CD8-positive, alpha-beta memory T cell (primary cell): ENCODE measurements around the gene DIP2A. TPM values are rescaled to one million over a fixed set of nuclear protein-coding genes. Genes with fewer than 3 reads are reported as not detected.
A peak's percentile ranks its signal among the peaks of the same experiment; 100 is the strongest.

Source experiments
- CTCF ChIA-PET: fragments of 350-600 bp; sonication (Branson Sonifier 250); formaldehyde crosslinking; loops from one replicate; lab custom pipeline; 2021; ENCODE audit warnings: antibody characterized with exemption; lab: Charles Lee
- POLR2A ChIA-PET: fragments of 350-600 bp; sonication (Branson Sonifier 250); formaldehyde crosslinking; loops from one replicate; lab custom pipeline; 2021; ENCODE audit warnings: antibody characterized with exemption; lab: Charles Lee
- DNase-seq, 5 donors: peaks; one replicate each; pipeline versions ENCODE4 v3.0.0 to v3.0.0-alpha.2; 2020 to 2022; ENCODE audit warnings: mixed read lengths in 1 of 5
- H3K27ac ChIP-seq: one replicate; pipeline ENCODE4 v1.7.0; 2013; ENCODE audit warnings: low read depth, mild to moderate bottlenecking, low read length, moderate library complexity
- H3K27me3 ChIP-seq: 2 replicates; pipeline ENCODE4 v1.7.0; 2013; ENCODE audit warnings: low read length, mild to moderate bottlenecking; ENCODE audit not compliant: insufficient read depth, poor library complexity, severe bottlenecking
- H3K36me3 ChIP-seq: 2 replicates; pipeline ENCODE4 v1.7.0; 2013; ENCODE audit warnings: mild to moderate bottlenecking, low read length, moderate library complexity; ENCODE audit not compliant: insufficient read depth
- H3K4me1 ChIP-seq: 2 replicates; pipeline ENCODE4 v1.7.0; 2013; ENCODE audit warnings: mild to moderate bottlenecking, low read length, moderate library complexity; ENCODE audit not compliant: insufficient read depth
- H3K4me3 ChIP-seq: 2 replicates; pipeline ENCODE4 v1.7.0; 2013; ENCODE audit warnings: mild to moderate bottlenecking, low read length
- H3K9me3 ChIP-seq: 2 replicates; pipeline ENCODE4 v1.7.0; 2013; ENCODE audit warnings: mild to moderate bottlenecking, low read length
- H3K27ac Mint-ChIP-seq, 8 donors: one replicate each; pipeline ENCODE4 v1.8.0; 2020 to 2021; ENCODE audit warnings: mixed read lengths in 8 of 8, mild to moderate bottlenecking in 6 of 8, inconsistent platforms in 3 of 8, moderate library complexity in 3 of 8
- H3K27me3 Mint-ChIP-seq, 2 donors: one replicate each; pipeline ENCODE4 v1.8.0; 2020 to 2021; ENCODE audit warnings: mixed read lengths in 2 of 2, mild to moderate bottlenecking in 1 of 2, moderate library complexity in 1 of 2
- H3K36me3 Mint-ChIP-seq, 3 donors: one replicate each; pipeline ENCODE4 v1.8.0; 2020 to 2021; ENCODE audit warnings: mixed read lengths in 3 of 3, inconsistent platforms in 1 of 3, mild to moderate bottlenecking in 1 of 3
- H3K4me1 Mint-ChIP-seq, 3 donors: one replicate each; pipeline ENCODE4 v1.8.0; 2020 to 2021; ENCODE audit warnings: mixed read lengths in 3 of 3, inconsistent platforms in 1 of 3, mild to moderate bottlenecking in 1 of 3
- H3K4me3 Mint-ChIP-seq, 7 donors: one replicate each; pipeline ENCODE4 v1.8.0; 2020 to 2021; ENCODE audit warnings: mixed read lengths in 7 of 7, mild to moderate bottlenecking in 6 of 7, moderate library complexity in 4 of 7, inconsistent platforms in 2 of 7
- H3K9me3 Mint-ChIP-seq, 5 donors: one replicate each; pipeline ENCODE4 v1.8.0; 2020 to 2022; ENCODE audit warnings: mixed read lengths in 5 of 5, mild to moderate bottlenecking in 3 of 5, moderate library complexity in 2 of 5, inconsistent platforms in 1 of 5
- polyA plus RNA-seq: library from polyadenylated mRNA; unstranded; fragments of 300-500 nt; fragmentation: Illumina TruSeq; gene quantifications from one replicate; pipeline ENCODE4 v1.2.3, GENCODE V29; 2021
- total RNA-seq, 2 experiments: library from RNA; stranded (reverse); gene quantifications; one replicate each; pipeline ENCODE4 v1.2.3, GENCODE V29; 2021

DIP2A gene
- total and polyA plus RNA-seq, 3 experiments from 2014 or later = 29.7 to 32.6 (median 29.9) TPM

GRCh38 chr21:46550116-46550941 is 91.6 kb downstream of the DIP2A start:
- no peaks in the 10 kb centered on the region for H3K27me3 Mint-ChIP-seq
- DNase-seq = peak; percentile 52 to 92 (median 76)
- ChIA-PET POLR2A (interaction anchor here (1.3 to 2.4 kb wide), 3 partner anchors 9 to 91 kb away, joined by 3 to 24 read pairs (median 10); partner anchors contain the start of genes DIP2A and PRMT2), CTCF (interaction anchor here (0.9 to 2.8 kb wide), 4 partner anchors 9 to 89 kb away, joined by 5 to 17 read pairs (median 10); partner anchors contain the start of gene PRMT2)
- peaks cover 13 to 55% (median 15%) of the 10 kb centered on the region in 3 donors for H3K36me3 Mint-ChIP-seq
- H3K36me3 ChIP-seq = peaks cover 11% of the 10 kb centered on the region
- H3K4me1 ChIP-seq = peaks cover 75% of the 10 kb centered on the region
- no peaks in the 10 kb centered on the region for H3K9me3 Mint-ChIP-seq
- H3K27ac Mint-ChIP-seq = peak overlapping the region; percentile 96 to 100 (median 99)
- H3K27ac ChIP-seq = peak overlapping the region; percentile 72
- peaks cover 50 to 61% (median 55%) of the 10 kb centered on the region in 3 donors for H3K4me1 Mint-ChIP-seq
- peak overlapping the region; percentile 32 for H3K4me3 ChIP-seq
- H3K4me3 Mint-ChIP-seq = peak overlapping the region; percentile 66 to 90 (median 77)
- no peaks in the 10 kb centered on the region for H3K27me3 ChIP-seq
- no peaks in the 10 kb centered on the region for H3K9me3 ChIP-seq

GRCh38 chr21:46551636-46552241 is 93.0 kb downstream of the DIP2A start:
- H3K36me3 Mint-ChIP-seq = peaks cover 21 to 53% (median 23%) of the 10 kb centered on the region in 3 donors
- H3K4me1 ChIP-seq = peaks cover 75% of the 10 kb centered on the region
- peaks cover 53 to 65% (median 55%) of the 10 kb centered on the region in 3 donors for H3K4me1 Mint-ChIP-seq

GRCh38 chr21:46552274-46552673 is 93.6 kb downstream of the DIP2A start:
- POLR2A ChIA-PET = interaction anchor here (0.6 to 2.4 kb wide), 6 partner anchors 9 to 127 kb away, joined by 3 to 24 read pairs (median 4); partner anchors contain the start of gene PRMT2
- Histone ChIP-seq H3K9me3 (no peaks in the 10 kb centered on the region), H3K4me1 (peaks cover 81% of the 10 kb centered on the region), H3K27ac (peak overlapping the region; percentile 72), H3K27me3 (no peaks in the 10 kb centered on the region), H3K4me3 (no peak overlapping the region), H3K36me3 (peaks cover 5% of the 10 kb centered on the region)
- H3K27ac Mint-ChIP-seq = peak overlapping the region; percentile 94 to 100 (median 99)
- H3K4me3 Mint-ChIP-seq = peak overlapping the region; percentile 70 to 82 (median 77)
- DNase-seq = peak in 2 of 5 donors; percentile 53 to 78
- no peaks in the 10 kb centered on the region for H3K9me3 Mint-ChIP-seq
- peaks cover 55 to 71% (median 55%) of the 10 kb centered on the region in 3 donors for H3K4me1 Mint-ChIP-seq
- CTCF ChIA-PET = interaction anchor here (0.8 to 2.8 kb wide), 10 partner anchors 10 to 409 kb away, joined by 3 to 17 read pairs (median 5); partner anchors contain the start of gene PRMT2
- H3K36me3 Mint-ChIP-seq = peaks cover 21 to 53% (median 27%) of the 10 kb centered on the region in 3 donors
- H3K27me3 Mint-ChIP-seq = peaks cover 0 to 2% of the 10 kb centered on the region in 2 donors

More at GRCh38 chr21:46551636-46552241, 93.0 kb downstream of the DIP2A start:
- no peaks in the 10 kb centered on the region for H3K9me3 Mint-ChIP-seq
- Histone ChIP-seq H3K9me3 (no peaks in the 10 kb centered on the region), H3K27ac (peak overlapping the region; percentile 72), H3K36me3 (peaks cover 11% of the 10 kb centered on the region), H3K27me3 (no peaks in the 10 kb centered on the region), H3K4me3 (peak overlapping the region; percentile 29)
- H3K27ac Mint-ChIP-seq = peak overlapping the region; percentile 94 to 100 (median 99)
- H3K27me3 Mint-ChIP-seq = no peaks in the 10 kb centered on the region
- ChIA-PET CTCF (interaction anchor here (0.8 to 2.8 kb wide), 12 partner anchors 8 to 408 kb away, joined by 3 to 17 read pairs (median 4); partner anchors contain the start of gene PRMT2), POLR2A (interaction anchor here (0.6 to 2.4 kb wide), 9 partner anchors 8 to 126 kb away, joined by 3 to 24 read pairs (median 4); partner anchors contain the start of genes DIP2A and PRMT2)
- H3K4me3 Mint-ChIP-seq = peak overlapping the region; percentile 70 to 89 (median 79)
- DNase-seq = peak; percentile 18 to 67 (median 48)

GRCh38 chr21:46552865-46553379 is 94.2 kb downstream of the DIP2A start:
- no peak for DNase-seq
- POLR2A ChIA-PET = interaction anchor here (0.8 to 2.4 kb wide), 4 partner anchors 16 to 87 kb away, joined by 3 to 24 read pairs (median 5); partner anchors contain the start of gene PRMT2
- H3K4me3 Mint-ChIP-seq = peak overlapping the region; percentile 70 to 82 (median 77)
- peak overlapping the region; percentile 94 to 100 (median 99) for H3K27ac Mint-ChIP-seq
- Histone ChIP-seq H3K4me3 (peak overlapping the region; percentile 19), H3K9me3 (no peaks in the 10 kb centered on the region), H3K36me3 (peaks cover 5% of the 10 kb centered on the region), H3K27me3 (no peaks in the 10 kb centered on the region), H3K27ac (no peak overlapping the region), H3K4me1 (peaks cover 85% of the 10 kb centered on the region)
- peaks cover 54 to 71% (median 55%) of the 10 kb centered on the region in 3 donors for H3K4me1 Mint-ChIP-seq
- no peaks in the 10 kb centered on the region for H3K9me3 Mint-ChIP-seq
- peaks cover 0 to 2% of the 10 kb centered on the region in 2 donors for H3K27me3 Mint-ChIP-seq
- H3K36me3 Mint-ChIP-seq = peaks cover 19 to 54% (median 27%) of the 10 kb centered on the region in 3 donors
- CTCF ChIA-PET = interaction anchor here (0.8 to 2.8 kb wide), 7 partner anchors 10 to 409 kb away, joined by 3 to 17 read pairs (median 6); partner anchors contain the start of gene PRMT2

- Mint-ChIP-seq H3K27ac (peak overlapping the region; percentile 34 to 100 (median 99)), H3K4me3 (peak overlapping the region in 2 of 7 donors; percentile 33 to 44), H3K9me3 (no peaks in the 10 kb centered on the region), H3K27me3 (peaks cover 0 to 2% of the 10 kb centered on the region in 2 donors), H3K36me3 (peaks cover 16 to 52% (median 23%) of the 10 kb centered on the region in 3 donors), H3K4me1 (peaks cover 51 to 71% (median 51%) of the 10 kb centered on the region in 3 donors)
- Histone ChIP-seq H3K27me3 (no peaks in the 10 kb centered on the region), H3K4me3 (no peak overlapping the region), H3K4me1 (peaks cover 85% of the 10 kb centered on the region), H3K36me3 (peaks cover 5% of the 10 kb centered on the region), H3K27ac (no peak overlapping the region), H3K9me3 (no peaks in the 10 kb centered on the region)
- DNase-seq = no peak
- CTCF ChIA-PET = no interaction called here
- POLR2A ChIA-PET = interaction anchor here (1.0 kb wide), 1 partner anchor 82 kb away, joined by 3 read pairs; the partner anchor contains the start of gene PRMT2
Measured at GRCh38 chr21:46553993-46554392, 95.3 kb downstream of the DIP2A start.

- H3K36me3 Mint-ChIP-seq = peaks cover 16 to 56% (median 23%) of the 10 kb centered on the region in 3 donors
- no peak overlapping the region for H3K4me3 ChIP-seq
- peaks cover 0 to 2% of the 10 kb centered on the region in 2 donors for H3K27me3 Mint-ChIP-seq
- DNase-seq = no peak
- peak overlapping the region in 2 of 7 donors; percentile 32 to 33 for H3K4me3 Mint-ChIP-seq
- CTCF ChIA-PET = no interaction called here
- POLR2A ChIA-PET = interaction anchor here (1.0 kb wide), 1 partner anchor 81 kb away, joined by 3 read pairs; the partner anchor contains the start of gene PRMT2
- H3K27ac ChIP-seq = no peak overlapping the region
- peaks cover 5% of the 10 kb centered on the region for H3K36me3 ChIP-seq
- H3K9me3 ChIP-seq = no peaks in the 10 kb centered on the region
- no peaks in the 10 kb centered on the region for H3K9me3 Mint-ChIP-seq
- peaks cover 85% of the 10 kb centered on the region for H3K4me1 ChIP-seq
- peaks cover 51 to 71% (median 53%) of the 10 kb centered on the region in 3 donors for H3K4me1 Mint-ChIP-seq
- peak overlapping the region in 6 of 8 donors; percentile 29 to 100 (median 99) for H3K27ac Mint-ChIP-seq
- no peaks in the 10 kb centered on the region for H3K27me3 ChIP-seq
Measured at GRCh38 chr21:46554431-46555224, 95.9 kb downstream of the DIP2A start.
